ENCODE measurements around the gene PNMA3. TPM values are rescaled to one million over a fixed set of nuclear protein-coding genes. Genes with fewer than 3 reads are reported as not detected.

PNMA3 gene
- total and polyA plus RNA-seq, 11 donors: 0.08 to 3.3 (median 1.3) TPM

Other genes with a start within 250 kb of the PNMA3 start
- 10 to 100 TPM; 18.8 to 32.8 (median 24.7) TPM for gene CETN2, start 225.7 kb upstream of the PNMA3 start, total RNA-seq
- gene CETN2, start 225.7 kb upstream of the PNMA3 start, polyA plus RNA-seq: 10 to 100 TPM; 27.7 to 37.0 TPM
- gene NSDHL, start 225.4 kb upstream of the PNMA3 start, total RNA-seq: 10 to 100 TPM; 11.5 to 27.0 (median 18.0) TPM
- 10 to 100 TPM; 10.8 to 44.6 TPM for gene NSDHL, start 225.4 kb upstream of the PNMA3 start, polyA plus RNA-seq
- 1 to 10 TPM in 7 of 9 donors, under 1 TPM in 2; 0.67 to 7.4 (median 1.9) TPM for gene ZNF185, start 158.4 kb upstream of the PNMA3 start, total RNA-seq
- under 1 TPM; 0.42 to 0.78 TPM for gene ZNF185, start 158.4 kb upstream of the PNMA3 start, polyA plus RNA-seq
- not detected for gene PNMA5, start 62.4 kb upstream of the PNMA3 start, total RNA-seq
- not detected for gene PNMA5, start 62.4 kb upstream of the PNMA3 start, polyA plus RNA-seq
- 1 to 10 TPM in 8 of 9 donors, under 1 TPM in 1; 0.74 to 3.1 (median 1.7) TPM for gene PNMA6A, start 16.0 kb downstream of the PNMA3 start, total RNA-seq
- 1 to 10 TPM in 1 of 2 donors, under 1 TPM in 1; 0.71 to 3.4 TPM for gene PNMA6A, start 16.0 kb downstream of the PNMA3 start, polyA plus RNA-seq
- not detected for gene MAGEA1, start 122.8 kb downstream of the PNMA3 start, total RNA-seq
- not detected for gene MAGEA1, start 122.8 kb downstream of the PNMA3 start, polyA plus RNA-seq